Tibial artery (tissue), 4 donors: ENCODE results near the gene METTL13.
A peak's percentile ranks its signal among the peaks of the same experiment; 100 is the strongest.

Experiments used
- DNase-seq, 2 donors: peaks; one replicate each; pipeline ENCODE4 v3.0.0-alpha.2; 2019
- H3K27ac ChIP-seq, 2 donors: fragments of 200-600 bp; sonication (generic) in 1 of 2; 1 replicate in 1 of 2; 2 replicates in 1 of 2; pipeline ENCODE4 v1.5.1; 2018 to 2019; ENCODE audit warnings: mild to moderate bottlenecking in 1 of 2
- H3K27me3 ChIP-seq, 2 donors: fragments of 200-600 bp; sonication (generic) in 1 of 2; one replicate each; pipeline versions ENCODE4 v1.5.1 to v1.6.0; 2016 to 2019
- H3K36me3 ChIP-seq, 3 donors: fragments of 200-600 bp; sonication (generic) in 2 of 3; one replicate each; pipeline ENCODE4 v1.5.1; 2016 to 2019; ENCODE audit warnings: mild to moderate bottlenecking in 2 of 3
- H3K4me1 ChIP-seq, 4 donors: fragments of 200-600 bp; sonication (generic) in 2 of 4; 1 replicate in 3 of 4; 2 replicates in 1 of 4; pipeline ENCODE4 v1.5.1; 2016 to 2019
- H3K4me3 ChIP-seq, 2 donors: fragments of 200-600 bp; sonication (generic) in 1 of 2; 1 replicate in 1 of 2; 2 replicates in 1 of 2; pipeline ENCODE4 v1.5.1; 2018 to 2019; ENCODE audit warnings: mild to moderate bottlenecking in 2 of 2
- H3K9me3 ChIP-seq, 3 donors: fragments of 200-600 bp; sonication (generic) in 1 of 3; one replicate each; pipeline ENCODE4 v1.5.1; 2016 to 2019
- intact Hi-C: fragments of 100-400 bp; cut with DNase I; formaldehyde crosslinking; loops from one replicate; pipeline ENCODE4 v1.15.0; 2023; ENCODE audit warnings: low total_unique reads
- TF ChIP-seq, protein P1 (sequence below), 2 experiments: fragments of 200-600 bp in 1 of 2; fragments of 450-650 bp in 1 of 2; IDR thresholded peaks; one replicate each; pipeline ENCODE4 v1.5.1; 2017 to 2019; ENCODE audit warnings: antibody characterized with exemption in 2 of 2, mild to moderate bottlenecking in 1 of 2, moderate library complexity in 1 of 2

The METTL13 gene

DNA sequence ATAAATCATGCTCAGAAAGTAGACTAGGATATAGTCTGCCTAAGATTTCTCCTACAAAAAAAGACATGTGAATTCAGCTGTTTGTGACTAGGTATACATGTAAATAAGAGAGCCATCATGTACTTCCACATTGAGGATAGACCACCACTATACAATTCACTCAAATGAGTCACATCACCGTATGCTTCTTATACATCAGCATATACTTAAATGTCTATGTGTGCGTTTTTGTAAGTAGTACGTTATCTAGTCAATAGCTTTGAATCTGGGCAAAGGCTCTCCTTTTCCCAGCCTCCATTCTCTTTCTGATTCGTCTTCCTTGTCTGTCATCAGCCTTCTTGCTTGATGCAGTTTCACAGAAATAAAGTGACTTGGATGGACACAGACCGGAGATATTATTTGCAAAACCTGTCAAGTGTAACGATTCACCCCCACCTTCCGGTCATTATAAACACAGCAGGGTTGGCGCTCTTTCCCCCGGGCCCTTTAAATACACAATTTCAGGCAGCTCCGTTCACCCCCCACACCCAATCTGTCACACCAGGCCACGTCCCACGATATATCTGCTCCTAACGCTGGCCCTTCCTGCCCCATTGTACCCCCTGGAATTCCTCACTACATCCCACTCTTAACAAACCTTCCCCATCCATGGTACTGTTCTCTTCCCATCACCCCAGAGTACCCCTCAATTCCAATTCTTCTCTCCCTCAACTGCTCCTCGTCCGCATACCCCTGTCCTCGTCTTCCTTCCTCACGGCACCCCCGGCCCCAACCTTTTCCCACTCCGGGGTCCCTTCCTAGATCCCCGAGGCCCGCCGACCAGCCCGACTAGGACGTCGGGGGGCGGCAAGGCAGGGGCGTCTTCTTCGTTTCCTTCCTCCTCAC, 40.2 kb upstream of the METTL13 start:
- TF ChIP-seq, protein P1, sequence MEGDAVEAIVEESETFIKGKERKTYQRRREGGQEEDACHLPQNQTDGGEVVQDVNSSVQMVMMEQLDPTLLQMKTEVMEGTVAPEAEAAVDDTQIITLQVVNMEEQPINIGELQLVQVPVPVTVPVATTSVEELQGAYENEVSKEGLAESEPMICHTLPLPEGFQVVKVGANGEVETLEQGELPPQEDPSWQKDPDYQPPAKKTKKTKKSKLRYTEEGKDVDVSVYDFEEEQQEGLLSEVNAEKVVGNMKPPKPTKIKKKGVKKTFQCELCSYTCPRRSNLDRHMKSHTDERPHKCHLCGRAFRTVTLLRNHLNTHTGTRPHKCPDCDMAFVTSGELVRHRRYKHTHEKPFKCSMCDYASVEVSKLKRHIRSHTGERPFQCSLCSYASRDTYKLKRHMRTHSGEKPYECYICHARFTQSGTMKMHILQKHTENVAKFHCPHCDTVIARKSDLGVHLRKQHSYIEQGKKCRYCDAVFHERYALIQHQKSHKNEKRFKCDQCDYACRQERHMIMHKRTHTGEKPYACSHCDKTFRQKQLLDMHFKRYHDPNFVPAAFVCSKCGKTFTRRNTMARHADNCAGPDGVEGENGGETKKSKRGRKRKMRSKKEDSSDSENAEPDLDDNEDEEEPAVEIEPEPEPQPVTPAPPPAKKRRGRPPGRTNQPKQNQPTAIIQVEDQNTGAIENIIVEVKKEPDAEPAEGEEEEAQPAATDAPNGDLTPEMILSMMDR (IDR thresholded peaks at IDR 0.05), result peak in 1 of 2 experiments; percentile 25
- peak; percentile 60 to 74 for DNase-seq
- H3K4me3 ChIP-seq, result peak overlapping the region; percentile 67 to 81
- intact Hi-C loops, result no loop called here
- H3K27me3 ChIP-seq, result no peaks in the 10 kb centered on the region
- H3K9me3 ChIP-seq, result no peaks in the 10 kb centered on the region
- peak overlapping the region; percentile 93 to 98 for H3K27ac ChIP-seq
- H3K36me3 ChIP-seq, result peaks cover 7 to 17% (median 14%) of the 10 kb centered on the region in 3 donors
- H3K4me1 ChIP-seq, result peaks cover 0 to 62% (median 45%) of the 10 kb centered on the region in 4 donors

DNA sequence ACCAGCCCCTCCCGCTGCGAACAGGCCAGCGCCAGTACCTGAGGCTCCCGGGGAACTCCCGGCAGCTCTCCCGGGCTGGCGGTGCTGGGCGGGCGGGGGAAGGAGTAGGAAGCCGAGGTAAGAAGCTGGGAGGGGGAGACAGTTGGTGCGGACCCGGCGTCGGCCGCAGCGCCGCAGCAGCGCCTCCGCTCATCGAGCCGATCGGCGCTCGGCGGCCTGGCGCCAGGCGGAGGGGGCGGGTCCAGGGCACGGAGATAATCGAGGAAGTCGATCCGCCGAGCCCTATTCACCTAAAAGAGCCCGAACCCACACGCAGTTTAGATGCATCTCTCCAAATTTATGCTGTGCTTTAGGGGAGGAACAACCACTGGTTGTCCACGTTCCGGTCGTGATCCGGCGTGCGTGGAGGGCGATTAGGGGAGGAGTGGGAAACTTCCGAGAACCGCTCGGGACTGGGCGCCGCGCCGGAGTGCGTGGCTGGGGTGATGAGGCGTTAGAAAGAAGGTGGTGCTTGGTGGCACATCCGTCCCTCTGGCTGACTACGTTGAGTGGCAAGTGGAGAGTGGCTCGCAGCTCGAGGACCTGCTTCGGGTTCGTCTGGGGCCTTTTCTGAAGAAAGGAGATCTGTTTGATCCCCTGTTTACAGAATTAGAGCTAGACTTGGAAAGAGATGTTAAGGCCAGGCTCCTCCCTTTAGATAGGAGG, 39.4 kb upstream of the METTL13 start, which contains the start of gene VAMP4:
VAMP4 (minus strand) TSS at position 194 of the 705 bp plus-strand sequence. CDS start 3,651 bp downstream, outside the sequence.
- Histone ChIP-seq H3K9me3 (no peaks in the 10 kb centered on the region), H3K27ac (peak within 1 kb of the TSS; percentile 93 to 98), H3K36me3 (peaks cover under 1 to 9% (median 6%) of the 10 kb centered on the region in 3 donors), H3K4me1 (peaks cover 0 to 54% (median 39%) of the 10 kb centered on the region in 4 donors), H3K4me3 (peak within 1 kb of the TSS; percentile 67 to 81), H3K27me3 (no peaks in the 10 kb centered on the region)
- TF ChIP-seq, protein P1 (IDR thresholded peaks at IDR 0.05), result no peak
- DNase-seq, result peak; percentile 88 to 94
- intact Hi-C loops, result no loop called here

DNA sequence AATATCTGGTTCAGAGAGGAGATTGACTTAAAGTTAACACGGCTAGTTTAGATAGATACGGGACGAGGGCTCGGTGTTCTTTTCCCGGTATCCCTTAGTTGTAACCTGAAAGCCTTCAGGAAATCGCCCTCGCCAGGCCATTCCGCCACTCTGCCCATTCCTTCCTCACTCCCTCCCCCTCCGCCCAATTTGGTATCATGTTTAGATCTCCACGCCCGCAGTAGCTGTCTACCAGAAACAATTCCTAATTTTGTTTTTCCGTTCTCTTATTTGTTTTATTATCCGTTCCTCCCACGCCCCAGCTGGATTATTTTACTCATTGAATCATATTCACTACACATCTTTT, 38.9 kb upstream of the METTL13 start:
- DNase-seq, result peak; percentile 62 to 82
- Histone ChIP-seq H3K4me3 (peak overlapping the region; percentile 67 to 81), H3K9me3 (no peaks in the 10 kb centered on the region), H3K36me3 (peaks cover 0 to 7% (median under 1%) of the 10 kb centered on the region in 3 donors), H3K27me3 (no peaks in the 10 kb centered on the region), H3K27ac (peak overlapping the region; percentile 93 to 98), H3K4me1 (peaks cover 0 to 49% (median 36%) of the 10 kb centered on the region in 4 donors)
- intact Hi-C loops, result no loop called here
- TF ChIP-seq, protein P1 (IDR thresholded peaks at IDR 0.05), result no peak

DNA sequence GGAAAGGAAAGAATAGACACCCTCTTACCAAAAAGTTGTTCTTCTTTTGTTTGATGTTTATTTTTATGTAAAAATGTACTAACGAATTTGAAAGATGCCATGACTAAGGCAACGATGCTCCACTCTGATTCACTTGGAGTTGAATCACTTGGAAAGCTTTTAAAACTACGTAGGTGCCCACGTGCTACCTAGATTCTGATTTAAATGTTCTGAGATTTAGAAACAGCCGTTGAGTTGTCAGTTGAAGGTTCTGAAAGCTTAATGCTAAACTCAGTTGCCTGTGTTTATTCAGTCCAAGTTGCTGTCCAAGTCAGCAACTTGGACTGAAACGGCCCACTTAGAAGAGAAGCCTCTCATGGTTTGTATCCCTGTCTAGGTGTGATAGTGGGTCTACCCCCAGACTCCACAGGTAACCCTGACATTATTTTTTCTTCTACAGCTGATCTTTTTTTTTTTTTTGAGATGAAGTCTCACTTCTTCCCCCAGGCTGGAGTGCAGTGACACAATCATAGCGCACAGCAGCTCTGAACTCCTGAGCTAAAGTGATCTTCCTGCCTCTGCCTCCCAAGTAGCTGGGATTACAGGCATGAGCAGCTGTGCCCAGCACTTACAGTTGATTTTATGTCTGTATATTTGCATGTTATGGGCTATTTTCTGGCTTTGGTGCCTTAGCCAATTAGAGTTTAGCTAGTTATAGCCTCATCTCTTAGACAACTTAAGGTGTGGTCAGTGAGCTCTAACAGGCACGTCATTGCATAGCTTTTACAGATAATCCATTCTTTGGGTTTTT, 38.2 kb upstream of the METTL13 start:
- peak in 1 of 2 donors; percentile 31 for DNase-seq
- Histone ChIP-seq H3K9me3 (no peaks in the 10 kb centered on the region), H3K4me3 (peak overlapping the region; percentile 67 to 81), H3K4me1 (peaks cover 0 to 41% (median 33%) of the 10 kb centered on the region in 4 donors), H3K27ac (peak overlapping the region; percentile 93 to 98), H3K36me3 (peaks cover 0 to under 1% (median 0%) of the 10 kb centered on the region in 3 donors), H3K27me3 (no peaks in the 10 kb centered on the region)
- intact Hi-C loops, result no loop called here
- TF ChIP-seq, protein P1 (IDR thresholded peaks at IDR 0.05), result no peak

DNA sequence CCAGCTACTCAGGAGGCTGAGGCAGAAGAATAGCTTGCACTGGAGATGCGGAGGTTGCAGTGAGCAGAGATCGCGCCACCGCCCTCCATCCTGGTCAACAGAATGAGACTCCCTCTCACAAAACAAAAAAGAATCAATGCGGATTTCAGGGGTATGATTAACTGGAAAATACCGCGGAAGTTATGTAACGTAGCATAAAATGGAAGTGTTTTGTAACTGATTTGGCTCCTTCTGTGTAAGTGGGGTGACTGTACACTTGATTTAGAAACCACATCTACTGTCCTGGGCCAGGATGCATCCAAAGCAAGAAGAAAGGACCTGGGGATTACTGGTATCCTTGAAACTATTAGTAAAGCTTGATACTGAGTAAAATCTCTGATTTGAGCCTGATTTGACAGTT, 36.5 kb upstream of the METTL13 start:
- Histone ChIP-seq H3K27ac (peak overlapping the region; percentile 93 to 98), H3K36me3 (no peaks in the 10 kb centered on the region), H3K9me3 (no peaks in the 10 kb centered on the region), H3K4me1 (peaks cover 0 to 24% (median 20%) of the 10 kb centered on the region in 4 donors), H3K4me3 (no peak overlapping the region), H3K27me3 (no peaks in the 10 kb centered on the region)
- TF ChIP-seq, protein P1 (IDR thresholded peaks at IDR 0.05), result no peak
- intact Hi-C loops, result no loop called here
- DNase-seq, result no peak
